ENCODE results near the gene ZMYM3.

The ZMYM3 gene

GRCh38 chrX:71216485-71216884 lies 37.5 kb downstream of the ZMYM3 start:
- no peak for DNase-seq (ENCODE audit: low read depth, low spot score)
- H3K4me3 ChIP-seq (ENCODE audit: low read length) = no peak overlapping the region

DNA sequence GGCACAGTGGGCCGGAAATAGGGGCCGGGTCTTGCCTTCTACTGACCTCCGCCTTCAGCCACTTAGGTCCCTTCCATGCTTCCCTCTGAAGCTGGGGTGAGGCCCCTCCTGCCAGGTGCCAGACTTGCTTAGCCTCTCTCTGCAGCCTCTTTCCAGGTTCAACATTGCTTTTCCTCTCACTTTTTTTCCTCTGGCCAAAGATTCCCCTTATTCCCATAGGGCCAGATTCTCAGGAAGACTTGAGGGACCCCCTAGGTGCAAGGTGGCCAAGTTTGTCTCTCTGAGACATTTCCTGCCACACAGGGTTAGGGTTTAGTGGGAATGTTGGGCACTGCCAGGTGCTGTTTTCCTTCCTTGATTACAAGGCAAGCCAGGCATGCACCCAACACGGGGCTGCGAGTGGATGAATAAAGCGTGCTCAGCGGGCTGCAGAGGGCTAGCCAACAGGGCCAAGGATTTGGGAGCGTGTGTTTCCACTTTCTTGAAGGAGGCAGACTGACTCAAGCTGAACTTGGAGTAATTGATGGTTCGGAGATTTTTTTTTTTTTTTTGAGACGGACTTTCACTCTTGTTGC lies 38.5 kb downstream of the ZMYM3 start:
- no peak for DNase-seq (ENCODE audit: low read depth, low spot score)
- H3K4me3 ChIP-seq (ENCODE audit: low read length) = no peak overlapping the region

GRCh38 chrX:71214604-71215337 lies 39.2 kb downstream of the ZMYM3 start:
- no peak overlapping the region for H3K4me3 ChIP-seq (ENCODE audit: low read length)
- no peak for DNase-seq (ENCODE audit: low read depth, low spot score)

GRCh38 chrX:71214152-71214551 lies 39.8 kb downstream of the ZMYM3 start:
- no peak for DNase-seq (ENCODE audit: low read depth, low spot score)
- no peak overlapping the region for H3K4me3 ChIP-seq (ENCODE audit: low read length)

DNA sequence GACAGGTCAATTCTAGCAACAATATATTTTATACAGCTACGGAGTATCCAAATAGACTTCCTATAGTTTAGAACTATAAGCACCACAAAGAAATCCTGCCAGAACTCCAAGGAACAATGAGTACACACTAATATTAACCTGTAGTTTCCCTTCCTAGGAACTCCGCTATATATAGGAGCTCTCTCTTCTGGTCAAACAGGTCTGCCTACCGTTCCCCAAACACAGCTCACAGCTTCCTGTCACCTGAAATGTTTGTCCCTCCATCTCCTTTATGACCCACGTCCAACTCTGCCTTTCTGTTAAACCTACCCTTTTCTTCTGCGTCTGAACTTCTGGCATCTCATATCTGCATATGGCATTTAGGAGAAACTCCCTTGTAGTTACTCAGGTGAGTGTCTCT lies 41.4 kb downstream of the ZMYM3 start:
- no peak for DNase-seq (ENCODE audit: low read depth, low spot score)
- no peak overlapping the region for H3K4me3 ChIP-seq (ENCODE audit: low read length)

GRCh38 chrX:71210816-71211215 lies 43.1 kb downstream of the ZMYM3 start:
- H3K4me3 ChIP-seq (ENCODE audit: low read length) = no peak overlapping the region
- no peak for DNase-seq (ENCODE audit: low read depth, low spot score)

- no peak overlapping the region for H3K4me3 ChIP-seq (ENCODE audit: low read length)
- no peak for DNase-seq (ENCODE audit: low read depth, low spot score)
Measured at GRCh38 chrX:71199252-71200008, 54.5 kb downstream of the ZMYM3 start.

GRCh38 chrX:71198066-71198465 lies 55.9 kb downstream of the ZMYM3 start:
- DNase-seq (ENCODE audit: low read depth, low spot score) = no peak
- no peak overlapping the region for H3K4me3 ChIP-seq (ENCODE audit: low read length)

GRCh38 chrX:71195964-71196649 lies 57.8 kb downstream of the ZMYM3 start:
- H3K4me3 ChIP-seq (ENCODE audit: low read length) = no peak overlapping the region
- no peak for DNase-seq (ENCODE audit: low read depth, low spot score)

DNA sequence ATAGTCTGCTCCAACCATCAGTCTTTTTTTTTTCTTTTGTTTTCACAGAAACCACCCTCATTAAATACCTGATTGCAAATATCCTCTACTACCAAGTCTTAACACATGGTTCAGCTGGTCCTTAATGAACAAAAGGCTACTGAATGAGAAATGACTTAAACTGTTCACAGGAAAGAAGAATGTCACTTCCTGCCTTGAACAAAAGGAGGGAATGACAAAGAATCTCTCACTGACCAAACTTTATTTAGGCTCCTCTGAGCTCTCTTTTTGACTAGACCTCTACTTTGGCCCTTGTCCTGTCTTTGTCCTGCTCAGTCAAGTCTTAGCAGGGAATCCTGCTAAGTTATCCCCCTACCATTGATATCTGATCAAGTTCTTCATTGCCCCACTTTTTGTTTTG lies 62.7 kb downstream of the ZMYM3 start:
- no peak overlapping the region for H3K4me3 ChIP-seq (ENCODE audit: low read length)
- DNase-seq (ENCODE audit: low read depth, low spot score) = no peak

Measured in Jurkat, Clone E6-1 (cell line).